A673 (cell line): ENCODE data around the gene CORO1A. TPM values are rescaled to one million over a fixed set of nuclear protein-coding genes. Genes with fewer than 3 reads are reported as not detected.

ENCODE experiments used
- BruUV-seq: library from RNA; stranded (reverse); fragments of 400-500 nt; replicated peaks from 2 replicates; lab custom pipeline; 2021; lab: Mats Ljungman, UMichigan
- CTCF ChIA-PET: fragments of 300-600 bp; sonication (Branson Sonifier 250); formaldehyde crosslinking; loops from one replicate; lab custom pipeline; 2022; ENCODE audit warnings: antibody characterized with exemption; lab: Charles Lee
- POLR2A ChIA-PET: fragments of 300-600 bp; sonication (Branson Sonifier 250); formaldehyde crosslinking; loops from one replicate; lab custom pipeline; 2022; ENCODE audit warnings: antibody characterized with exemption; ENCODE audit not compliant: low non-redundant PET; lab: Charles Lee
- DNase-seq: peaks from one replicate; pipeline ENCODE4 v3.0.0-alpha.2; 2015; ENCODE audit warnings: low spot score
- H3K27ac ChIP-seq: fragments of 200-600 bp; sonication (generic); 2 replicates; pipeline ENCODE4 v1.5.1; 2016; ENCODE audit warnings: mixed run types, low read depth, mild to moderate bottlenecking, mixed read lengths, antibody characterized with exemption, low read length; ENCODE audit not compliant: poor library complexity, severe bottlenecking
- H3K27me3 ChIP-seq: fragments of 200-600 bp; sonication (generic); replicated peaks from 2 replicates; pipeline ENCODE4 v1.6.1; 2017; ENCODE audit warnings: mixed run types, low read depth, mild to moderate bottlenecking, mixed read lengths, antibody characterized with exemption, low read length; ENCODE audit not compliant: insufficient read depth, poor library complexity
- H3K36me3 ChIP-seq: fragments of 200-600 bp; sonication (generic); 2 replicates; pipeline ENCODE4 v1.6.1; 2016; ENCODE audit warnings: mixed run types, mild to moderate bottlenecking, mixed read lengths, antibody characterized with exemption, low read length; ENCODE audit not compliant: insufficient read depth, poor library complexity, severe bottlenecking
- H3K4me1 ChIP-seq: fragments of 200-600 bp; sonication (generic); 2 replicates; pipeline ENCODE4 v1.6.1; 2017; ENCODE audit warnings: mixed run types, mild to moderate bottlenecking, mixed read lengths, antibody characterized with exemption, low read length; ENCODE audit not compliant: insufficient read depth, poor library complexity, severe bottlenecking
- H3K4me3 ChIP-seq: fragments of 200-600 bp; sonication (generic); 2 replicates; pipeline ENCODE4 v1.5.1; 2016; ENCODE audit warnings: low read depth, mixed run types, mild to moderate bottlenecking, mixed read lengths, low read length; ENCODE audit not compliant: poor library complexity, severe bottlenecking
- H3K9me3 ChIP-seq: fragments of 200-600 bp; sonication (generic); 2 replicates; pipeline ENCODE4 v1.6.1; 2016; ENCODE audit warnings: mixed run types, low read depth, mild to moderate bottlenecking, mixed read lengths, antibody characterized with exemption, low read length; ENCODE audit not compliant: poor library complexity, severe bottlenecking
- CTCF ChIP-seq: fragments of 300-800, 200-600 bp; sonication (generic); conservative IDR thresholded peaks from 2 replicates; pipeline ENCODE4 v1.5.1; 2017; ENCODE audit warnings: low read depth, mild to moderate bottlenecking, antibody characterized with exemption, low read length, moderate library complexity, mixed read lengths
- EZH2 ChIP-seq: fragments of 200-600 bp; sonication (generic); IDR thresholded peaks from 2 replicates; pipeline ENCODE4 v1.6.1; 2017; ENCODE audit warnings: borderline replicate concordance, low read depth, mild to moderate bottlenecking, mixed read lengths, antibody characterized with exemption, low read length; ENCODE audit not compliant: poor library complexity, severe bottlenecking
- intact Hi-C: fragments of 100-400 bp; cut with micrococcal nuclease; formaldehyde crosslinking; loops from one replicate; pipeline ENCODE4 v1.10.0; 2022; ENCODE audit not compliant: unreplicated experiment
- total RNA-seq: library from RNA; stranded (reverse); gene quantifications from 2 replicates; pipeline ENCODE4 v1.2.3, GENCODE V29; 2021

CORO1A gene
- total RNA-seq, 1 experiment from 2014 or later, result 4.6 TPM

GRCh38 chr16:30139583-30140481 lies 43.6 kb upstream of the CORO1A start:
- H3K27me3 ChIP-seq, result no peaks in the 10 kb centered on the region
- no peaks in the 10 kb centered on the region for H3K4me1 ChIP-seq
- intact Hi-C loops, result no loop called here
- BruUV-seq, result no TSS peak
- ChIA-PET CTCF (no interaction called here), POLR2A (no interaction called here)
- no peak overlapping the region for H3K27ac ChIP-seq
- TF ChIP-seq EZH2, result no peak
- TF ChIP-seq CTCF, result no peak
- H3K4me3 ChIP-seq, result no peak overlapping the region
- no peaks in the 10 kb centered on the region for H3K9me3 ChIP-seq
- H3K36me3 ChIP-seq, result no peaks in the 10 kb centered on the region
- no peak for DNase-seq

GRCh38 chr16:30141750-30142149 lies 41.7 kb upstream of the CORO1A start:
- TF ChIP-seq EZH2 (no peak), CTCF (no peak)
- Histone ChIP-seq H3K36me3 (no peaks in the 10 kb centered on the region), H3K4me1 (no peaks in the 10 kb centered on the region), H3K27me3 (no peaks in the 10 kb centered on the region), H3K4me3 (no peak overlapping the region), H3K9me3 (no peaks in the 10 kb centered on the region), H3K27ac (no peak overlapping the region)
- DNase-seq, result no peak
- intact Hi-C loops, result no loop called here
- CTCF ChIA-PET, result no interaction called here
- no TSS peak for BruUV-seq
- POLR2A ChIA-PET, result no interaction called here

GRCh38 chr16:30142672-30143346 lies 40.6 kb upstream of the CORO1A start:
- H3K27me3 ChIP-seq, result no peaks in the 10 kb centered on the region
- no peaks in the 10 kb centered on the region for H3K9me3 ChIP-seq
- no peaks in the 10 kb centered on the region for H3K36me3 ChIP-seq
- ChIA-PET CTCF (no interaction called here), POLR2A (interaction anchor here (0.6 to 0.7 kb wide), 3 partner anchors 407 to 819 kb away, joined by 3 to 5 read pairs (median 4); no protein-coding TSS in a partner anchor)
- no peak for DNase-seq
- H3K4me1 ChIP-seq, result peaks cover under 1% of the 10 kb centered on the region
- no TSS peak for BruUV-seq
- H3K4me3 ChIP-seq, result no peak overlapping the region
- intact Hi-C loops, result no loop called here
- no peak overlapping the region for H3K27ac ChIP-seq
- TF ChIP-seq EZH2, result no peak
- TF ChIP-seq CTCF, result 0 out of 2 replicates have a peak, but pooled peaks have one; percentile 17
